NB4 (cell line): ENCODE results near the gene QARS1.

Experiments
- MYC ChIP-seq: IDR thresholded peaks from 2 replicates; pipeline ENCODE4 v1.6.1; 2011; ENCODE audit warnings: low read depth, low read length
- POLR2A ChIP-seq: IDR thresholded peaks from 2 replicates; pipeline ENCODE4 v1.6.1; 2011; ENCODE audit warnings: mild to moderate bottlenecking; ENCODE audit not compliant: insufficient read length; ENCODE audit errors: extremely low read depth
- TF ChIP-seq, protein P1 (sequence below): IDR thresholded peaks from one replicate; pipeline ENCODE4 v1.5.1; 2012; ENCODE audit warnings: low read depth, low read length
- TF ChIP-seq, protein P2 (sequence below): IDR thresholded peaks from 2 replicates; pipeline ENCODE4 v1.6.1; 2011; ENCODE audit warnings: low read depth, low read length

DNA sequence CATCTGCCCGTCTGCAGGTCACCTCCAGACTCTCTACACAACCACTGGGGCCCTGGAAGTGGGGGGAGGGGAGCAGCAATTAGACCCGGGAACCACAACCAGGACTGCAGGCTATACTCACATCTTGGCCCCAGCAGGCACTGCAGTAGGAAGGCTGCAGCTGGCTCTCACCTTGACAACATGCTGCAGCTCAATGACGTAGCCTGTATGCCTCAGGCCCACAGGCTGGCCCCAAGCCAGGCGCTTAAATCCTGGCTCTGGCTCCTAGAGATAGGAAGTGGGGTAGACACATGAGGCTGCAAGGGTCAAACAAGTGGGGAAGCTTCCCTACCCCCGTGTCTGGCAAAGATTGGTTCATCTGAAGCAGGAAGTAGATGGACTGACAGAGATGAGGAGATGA lies 6.1 kb downstream of the QARS1 start:
- TF ChIP-seq POLR2A (no peak), MYC (no peak)
- TF ChIP-seq, protein P1, sequence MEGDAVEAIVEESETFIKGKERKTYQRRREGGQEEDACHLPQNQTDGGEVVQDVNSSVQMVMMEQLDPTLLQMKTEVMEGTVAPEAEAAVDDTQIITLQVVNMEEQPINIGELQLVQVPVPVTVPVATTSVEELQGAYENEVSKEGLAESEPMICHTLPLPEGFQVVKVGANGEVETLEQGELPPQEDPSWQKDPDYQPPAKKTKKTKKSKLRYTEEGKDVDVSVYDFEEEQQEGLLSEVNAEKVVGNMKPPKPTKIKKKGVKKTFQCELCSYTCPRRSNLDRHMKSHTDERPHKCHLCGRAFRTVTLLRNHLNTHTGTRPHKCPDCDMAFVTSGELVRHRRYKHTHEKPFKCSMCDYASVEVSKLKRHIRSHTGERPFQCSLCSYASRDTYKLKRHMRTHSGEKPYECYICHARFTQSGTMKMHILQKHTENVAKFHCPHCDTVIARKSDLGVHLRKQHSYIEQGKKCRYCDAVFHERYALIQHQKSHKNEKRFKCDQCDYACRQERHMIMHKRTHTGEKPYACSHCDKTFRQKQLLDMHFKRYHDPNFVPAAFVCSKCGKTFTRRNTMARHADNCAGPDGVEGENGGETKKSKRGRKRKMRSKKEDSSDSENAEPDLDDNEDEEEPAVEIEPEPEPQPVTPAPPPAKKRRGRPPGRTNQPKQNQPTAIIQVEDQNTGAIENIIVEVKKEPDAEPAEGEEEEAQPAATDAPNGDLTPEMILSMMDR, result no peak
- TF ChIP-seq, protein P2, sequence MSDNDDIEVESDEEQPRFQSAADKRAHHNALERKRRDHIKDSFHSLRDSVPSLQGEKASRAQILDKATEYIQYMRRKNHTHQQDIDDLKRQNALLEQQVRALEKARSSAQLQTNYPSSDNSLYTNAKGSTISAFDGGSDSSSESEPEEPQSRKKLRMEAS, result no peak
